Endothelial cell of umbilical vein (primary cell): ENCODE data around the gene ADH1B. TPM values are rescaled to one million over a fixed set of nuclear protein-coding genes. Genes with fewer than 3 reads are reported as not detected.

Experiments
- BruUV-seq: library from RNA; stranded (reverse); fragments of 400-500 nt; replicated peaks from 2 replicates; lab custom pipeline; 2021; lab: Mats Ljungman, UMichigan
- CTCF ChIA-PET: fragments of 300-600, 350-600 bp; sonication (Branson Sonifier 250); formaldehyde crosslinking; loops from one replicate; lab custom pipeline; 2021; ENCODE audit warnings: antibody characterized with exemption, inconsistent platforms; lab: Charles Lee
- POLR2A ChIA-PET: fragments of 300-600, 350-600 bp; sonication (Branson Sonifier 250); formaldehyde crosslinking; loops from one replicate; lab custom pipeline; 2021; ENCODE audit warnings: antibody characterized with exemption, inconsistent platforms; lab: Charles Lee
- DNase-seq: peaks from one replicate; pipeline ENCODE4 v3.0.0-alpha.2; 2011; ENCODE audit warnings: low read depth, low spot score
- FAIRE-seq: peaks from 2 replicates; lab custom pipeline; 2011; peaks lifted over from hg19 to GRCh38; lab: Jason Lieb, UNC
- H2AFZ ChIP-seq: 2 replicates; pipeline ENCODE4 v1.6.0; 2012; ENCODE audit warnings: low read depth, low read length, control low read depth, inconsistent platforms
- H3K27ac ChIP-seq: 2 replicates; pipeline ENCODE4 v1.5.1; 2011; ENCODE audit warnings: low read depth, mild to moderate bottlenecking, control low read depth, low read length, moderate library complexity; ENCODE audit not compliant: insufficient read depth
- H3K27me3 ChIP-seq, 2 experiments: 2 replicates each; pipeline versions ENCODE4 v1.6.0 to v1.6.1; 2011; ENCODE audit warnings: low read length in 2 of 2, mixed read lengths in 1 of 2; ENCODE audit not compliant: control insufficient read depth in 2 of 2, insufficient read depth in 2 of 2
- H3K36me3 ChIP-seq, 2 experiments: 2 replicates in 1 of 2; 3 replicates in 1 of 2; pipeline ENCODE4 v1.5.1; 2011; ENCODE audit warnings: low read length in 2 of 2, mild to moderate bottlenecking in 1 of 2, moderate library complexity in 1 of 2; ENCODE audit not compliant: control insufficient read depth in 2 of 2, insufficient read depth in 2 of 2; ENCODE audit errors: extremely low read depth in 1 of 2
- H3K4me1 ChIP-seq: 3 replicates; pipeline ENCODE4 v1.5.1; 2011; ENCODE audit warnings: mild to moderate bottlenecking, low read length; ENCODE audit not compliant: control insufficient read depth, insufficient read depth; ENCODE audit errors: extremely low read depth
- H3K4me2 ChIP-seq: 2 replicates; pipeline ENCODE4 v1.6.1; 2011; ENCODE audit warnings: low read length, control low read depth, mixed read lengths; ENCODE audit not compliant: insufficient read depth
- H3K4me3 ChIP-seq, 3 experiments: fragments of 200-600 bp in 1 of 3; sonication (generic), shearing (Covaris generic) in 1 of 3; replicated peaks in 1 of 3; 2 replicates each; pipeline ENCODE4 v1.5.1; 2011 to 2016; ENCODE audit warnings: control low read depth in 3 of 3, low read length in 3 of 3, mild to moderate bottlenecking in 2 of 3, inconsistent platforms in 1 of 3, low read depth in 1 of 3, moderate library complexity in 1 of 3; ENCODE audit not compliant: insufficient read depth in 1 of 3
- H3K79me2 ChIP-seq: 2 replicates; pipeline ENCODE4 v1.6.0; 2012; ENCODE audit warnings: low read length, inconsistent platforms; ENCODE audit not compliant: control insufficient read depth, insufficient read depth
- H3K9ac ChIP-seq: replicated peaks from 2 replicates; pipeline ENCODE3; 2011; ENCODE audit warnings: low read length, control low read depth; ENCODE audit not compliant: insufficient read depth; ENCODE audit errors: extremely low read depth
- H3K9me1 ChIP-seq: replicated peaks from 3 replicates; pipeline ENCODE4 v1.6.0; 2011; ENCODE audit warnings: mild to moderate bottlenecking, low read length; ENCODE audit not compliant: control insufficient read depth, insufficient read depth; ENCODE audit errors: extremely low read depth
- H3K9me3 ChIP-seq: replicated peaks from 2 replicates; pipeline ENCODE4 v1.5.1; 2012; ENCODE audit warnings: low read length, inconsistent platforms; ENCODE audit not compliant: control insufficient read depth, insufficient read depth
- H4K20me1 ChIP-seq: replicated peaks from 2 replicates; pipeline ENCODE3; 2011; ENCODE audit warnings: mild to moderate bottlenecking, low read length; ENCODE audit not compliant: control insufficient read depth, insufficient read depth; ENCODE audit errors: extremely low read depth
- CTCF ChIP-seq, 2 donors: IDR thresholded peaks; 1 replicate in 1 of 2; 2 replicates in 1 of 2; pipeline ENCODE4 v1.5.1; 2011; ENCODE audit warnings: low read length in 2 of 2, mild to moderate bottlenecking in 2 of 2, moderate library complexity in 2 of 2, control low read depth in 1 of 2, inconsistent platforms in 1 of 2, low read depth in 1 of 2; ENCODE audit not compliant: insufficient read depth in 1 of 2; ENCODE audit errors: extremely low read depth in 1 of 2
- FOS ChIP-seq: IDR thresholded peaks from 2 replicates; pipeline ENCODE4 v1.6.1; 2011; ENCODE audit warnings: mild to moderate bottlenecking, low read length, moderate library complexity, borderline replicate concordance; ENCODE audit not compliant: insufficient read depth
- GATA2 ChIP-seq: IDR thresholded peaks from 2 replicates; pipeline ENCODE4 v1.7.0; 2011; ENCODE audit warnings: low read depth, mild to moderate bottlenecking, moderate library complexity, mixed read lengths, low read length; ENCODE audit not compliant: insufficient read length, insufficient read depth
- JUN ChIP-seq: IDR thresholded peaks from 2 replicates; pipeline ENCODE4 v1.6.1; 2011; ENCODE audit warnings: borderline replicate concordance, low read depth; ENCODE audit not compliant: insufficient read length, insufficient read depth
- MYC ChIP-seq: IDR thresholded peaks from one replicate; pipeline ENCODE4 v1.6.1; 2011; ENCODE audit warnings: mild to moderate bottlenecking, low read depth, low read length
- POLR2A ChIP-seq: IDR thresholded peaks from 2 replicates; pipeline ENCODE4 v1.6.1; 2012; ENCODE audit warnings: low read depth, mild to moderate bottlenecking, control low read depth, low read length
- POLR2AphosphoS5 ChIP-seq: IDR thresholded peaks from 2 replicates; pipeline ENCODE4 v1.6.1; 2012; ENCODE audit warnings: low read depth, mild to moderate bottlenecking, control low read depth, low read length, moderate library complexity; ENCODE audit not compliant: insufficient read depth
- dilution Hi-C: fragments of 300-500 bp; cut with MboI; formaldehyde crosslinking; loops from one replicate; pipeline ENCODE4 v1.15.0; 2019; ENCODE audit warnings: low sequenced_read_pairs; ENCODE audit not compliant: extremely low pct_ligation_motif_present
- intact Hi-C: fragments of 100-400 bp; cut with micrococcal nuclease; formaldehyde crosslinking; loops from one replicate; pipeline ENCODE4 v1.10.0; 2022
- polyA plus RNA-seq, 4 experiments: library from polyadenylated mRNA; depleted of rRNA in 3 of 4; stranded (reverse) in 3 of 4; unstranded in 1 of 4; fragments of >200 nt; gene quantifications; 2 replicates each; pipeline versions ENCODE4 v1.2.1 to v1.2.3, GENCODE V29; 2011 to 2012; ENCODE audit warnings: missing spikeins in 1 of 4
- total RNA-seq: library from RNA; stranded (reverse); gene quantifications from 2 replicates; pipeline ENCODE4 v1.2.3, GENCODE V29; 2021
- TF ChIP-seq, protein P1 (sequence below): IDR thresholded peaks from 2 replicates; pipeline ENCODE4 v1.6.1; 2011; ENCODE audit not compliant: insufficient read depth, insufficient read length

ADH1B gene
- total and polyA plus RNA-seq, 2 donors (not counting 3 experiments of a cell fraction or from before 2014, with no cell fraction given): not detected

DNA sequence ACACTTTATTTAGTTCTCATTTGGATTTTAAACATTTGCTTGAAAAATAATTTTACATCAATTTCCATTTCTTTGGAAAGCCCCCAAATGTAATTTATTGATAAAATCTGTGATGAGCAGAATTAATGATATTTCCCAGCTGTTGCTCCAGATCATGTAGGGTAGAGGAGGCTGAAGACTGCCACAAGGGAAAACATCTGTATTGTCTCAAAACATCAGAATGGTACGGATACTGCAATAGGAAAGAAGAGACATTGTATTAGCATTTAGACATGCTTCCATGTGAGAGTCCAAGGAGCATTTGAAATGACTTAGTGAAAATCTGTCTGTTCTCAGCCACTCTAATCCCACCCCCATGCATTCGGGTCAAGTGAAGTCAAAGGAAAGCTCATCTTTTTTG lies 44.8 kb downstream of the ADH1B start:
- Histone ChIP-seq H3K4me2 (no peak overlapping the region), H3K9ac (no peak overlapping the region), H3K27ac (no peak overlapping the region), H3K9me1 (no peaks in the 10 kb centered on the region), H3K27me3 (no peaks in the 10 kb centered on the region), H3K4me3 (no peak overlapping the region), H3K36me3 (no peaks in the 10 kb centered on the region), H3K79me2 (no peaks in the 10 kb centered on the region), H3K4me1 (no peaks in the 10 kb centered on the region), H3K9me3 (no peaks in the 10 kb centered on the region), H4K20me1 (no peaks in the 10 kb centered on the region), H2AFZ (no peak overlapping the region)
- DNase-seq (no peak), FAIRE-seq (no peak)
- POLR2A ChIA-PET: no interaction called here
- TF ChIP-seq CTCF (IDR thresholded peaks at IDR 0.05; ENCODE audit: extremely low read depth in 1 of 2, insufficient read depth in 1 of 2, low read depth in 1 of 2, low read length in 2 of 2) (no peak), MYC (no peak), JUN (no peak), GATA2 (no peak), POLR2AphosphoS5 (no peak), FOS (no peak), POLR2A (no peak)
- TF ChIP-seq, protein P1, sequence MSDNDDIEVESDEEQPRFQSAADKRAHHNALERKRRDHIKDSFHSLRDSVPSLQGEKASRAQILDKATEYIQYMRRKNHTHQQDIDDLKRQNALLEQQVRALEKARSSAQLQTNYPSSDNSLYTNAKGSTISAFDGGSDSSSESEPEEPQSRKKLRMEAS: no peak
- CTCF ChIA-PET: no interaction called here
- dilution Hi-C loops (no loop called here), intact Hi-C loops (no loop called here)
- BruUV-seq: no TSS peak
